CD4-positive, alpha-beta T cell treated with Interleukin-17A for 4 hours (primary cell): ENCODE measurements around the gene SERPINH1.

Experiments
- DNase-seq: peaks from one replicate; pipeline ENCODE4 v3.0.0-alpha.2; 2020; ENCODE audit warnings: mixed read lengths

SERPINH1 gene

DNA sequence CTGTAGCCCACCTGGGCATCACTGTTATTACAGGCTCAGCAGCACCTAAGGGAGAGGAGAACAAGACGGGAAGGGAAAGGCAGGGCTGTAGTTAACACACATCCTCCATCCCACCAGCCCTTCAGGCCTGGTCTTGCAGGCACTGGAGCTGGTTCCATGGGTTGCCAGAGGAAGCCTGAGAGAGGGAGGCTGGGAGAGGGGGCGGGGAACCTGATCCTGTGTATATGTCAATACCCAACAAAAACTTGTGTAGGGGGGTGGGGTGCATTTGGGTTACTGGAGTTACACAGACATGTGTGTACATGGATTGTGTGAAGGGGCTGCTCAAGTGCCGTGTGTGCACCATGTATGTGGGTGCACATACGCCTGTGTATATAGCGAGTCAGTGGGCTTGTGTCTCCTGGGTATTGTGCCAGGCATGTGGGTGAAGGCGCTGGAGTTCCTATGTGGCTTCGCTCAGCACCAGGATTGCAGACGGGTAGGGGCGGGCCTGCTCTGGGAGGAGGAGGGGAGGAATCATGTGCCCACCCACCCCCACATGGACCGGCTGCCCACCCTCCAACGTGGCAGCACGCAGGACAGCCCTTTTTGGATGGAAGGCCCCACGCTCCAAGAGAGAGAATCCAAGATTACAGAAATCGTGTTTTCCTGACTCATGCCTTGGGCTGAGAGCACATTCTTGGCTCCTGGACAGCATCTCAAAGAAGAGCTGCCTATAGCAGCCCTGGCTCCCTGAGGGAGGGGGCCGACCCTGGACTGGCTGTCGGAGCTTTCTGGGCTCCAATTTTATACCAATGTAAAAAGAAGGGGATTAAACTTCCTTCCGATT, 4.2 kb upstream of the SERPINH1 start:
- DNase-seq: no peak

DNA sequence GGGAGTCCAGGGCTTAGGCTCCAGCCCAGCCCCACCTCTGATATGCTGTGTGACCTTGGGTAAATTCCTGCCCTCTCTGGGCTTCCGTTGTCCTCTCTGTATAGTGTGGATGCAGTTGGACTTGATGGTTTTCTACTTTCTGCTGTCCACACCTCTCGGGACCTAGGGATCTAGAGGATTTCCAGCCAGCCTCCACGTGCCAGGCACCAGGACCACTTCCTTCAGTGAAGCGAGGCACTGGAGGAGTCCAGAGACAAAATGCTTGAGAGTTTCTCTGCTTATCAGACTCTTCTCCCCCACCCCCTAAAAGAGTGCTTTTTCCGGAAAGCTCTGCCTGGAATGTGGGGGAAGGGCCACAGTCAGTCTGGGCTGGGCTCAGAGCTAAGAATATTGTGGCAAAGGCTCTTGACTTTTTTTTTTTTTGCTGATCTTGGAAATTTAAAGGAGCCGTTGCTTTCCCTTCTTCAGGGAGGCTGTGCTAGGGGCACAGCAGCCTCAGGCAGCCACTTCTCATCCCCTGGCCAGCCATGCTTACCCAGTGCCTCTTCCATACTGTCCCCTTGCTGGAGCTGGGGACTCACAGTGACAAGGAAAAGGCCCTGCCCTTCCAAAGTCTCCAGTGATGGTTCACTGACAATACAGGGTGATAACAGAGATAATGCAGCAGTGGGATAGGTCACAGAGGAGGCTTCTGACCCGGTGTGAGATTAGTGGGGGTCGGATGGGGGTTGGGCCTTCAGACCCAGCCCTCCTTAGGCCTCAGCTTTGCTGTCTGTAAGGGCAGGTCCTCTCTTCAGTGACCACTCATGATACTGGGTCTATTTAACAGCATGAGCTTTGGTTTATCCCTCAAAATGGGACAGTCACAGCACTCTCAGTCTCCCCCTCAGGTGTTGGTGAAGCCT, 2.9 kb upstream of the SERPINH1 start:
- no peak for DNase-seq

DNA sequence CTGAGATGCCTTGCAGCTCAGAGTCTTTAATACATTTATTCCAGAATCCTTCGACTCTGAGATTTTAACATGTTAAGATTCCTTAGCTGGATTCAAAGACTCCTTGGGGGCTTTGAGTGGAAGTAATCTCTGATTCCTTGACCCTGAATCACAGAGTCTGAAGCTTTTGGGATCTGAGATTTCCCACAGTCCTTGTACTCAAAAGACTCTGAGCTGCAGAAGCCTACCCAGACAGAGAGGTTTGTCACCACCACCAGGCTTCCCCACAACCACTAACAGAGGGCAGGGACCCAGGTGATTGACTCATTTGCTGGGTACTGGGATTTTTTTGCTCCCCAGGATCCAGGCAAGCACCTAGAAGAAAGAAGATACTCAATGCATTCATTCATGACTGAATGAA, 1.4 kb upstream of the SERPINH1 start:
- no peak for DNase-seq

DNA sequence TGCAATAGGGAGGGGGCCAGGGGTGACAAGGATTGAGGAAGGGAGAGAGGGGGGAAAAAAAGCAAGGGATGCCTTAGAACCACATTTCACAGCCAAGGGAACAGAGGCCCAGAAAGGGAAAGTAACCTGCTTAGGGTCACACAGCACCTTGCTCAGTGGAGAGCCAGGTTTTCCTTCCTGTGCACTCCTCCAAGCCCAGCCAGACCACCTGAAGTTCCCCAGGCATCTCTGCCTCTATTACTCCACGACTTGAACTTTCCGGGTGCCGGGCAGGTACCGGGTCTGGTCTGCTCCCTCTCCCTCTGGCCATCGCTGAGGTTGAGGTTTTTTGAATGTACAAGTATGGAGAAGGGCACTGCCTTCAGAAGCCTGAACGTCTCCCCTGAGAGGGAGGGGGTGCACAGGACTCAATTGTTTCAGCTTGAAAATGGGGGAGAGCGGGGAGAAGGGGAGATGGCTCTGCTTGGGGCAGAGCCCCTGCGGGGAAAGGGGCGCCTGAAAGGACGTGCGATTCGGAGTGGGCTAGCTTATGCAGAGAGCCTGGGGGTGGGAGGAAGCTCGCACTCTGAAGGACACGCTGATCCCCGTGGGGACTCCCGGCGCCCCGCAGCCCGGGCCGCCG, 516 bp upstream of the SERPINH1 start:
- DNase-seq: no peak

DNA sequence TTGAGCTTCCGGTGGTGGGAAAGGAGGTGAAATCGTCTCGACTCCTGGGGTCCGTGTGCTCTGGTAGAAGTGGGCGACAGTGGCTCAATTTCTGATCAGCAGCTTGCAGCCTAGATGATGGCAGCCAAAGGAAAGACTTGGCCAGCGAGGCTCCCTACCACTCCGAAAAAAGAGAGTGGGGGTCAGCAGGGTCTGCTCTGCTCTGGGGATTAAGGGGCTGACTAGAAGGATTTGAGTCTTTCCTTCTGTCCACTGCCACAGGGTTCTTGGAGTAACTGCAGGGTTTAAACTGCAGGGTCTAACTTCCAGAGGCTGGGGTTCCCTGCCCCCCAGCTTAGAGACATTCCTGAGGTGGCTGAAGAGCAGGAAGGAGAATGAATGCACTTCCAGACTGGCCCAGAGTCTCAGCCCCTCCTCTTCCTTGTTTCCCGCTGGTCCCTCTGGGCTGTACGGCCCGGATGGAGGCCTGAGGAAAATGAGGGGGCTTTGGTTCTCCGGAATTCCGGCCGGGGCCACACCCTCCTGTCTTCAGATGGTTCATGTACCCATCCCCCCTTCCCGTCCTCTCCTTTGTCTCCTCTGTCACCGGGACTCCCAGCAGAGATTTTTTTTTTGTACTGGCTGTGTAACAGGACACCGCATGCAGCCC, 907 bp downstream of the SERPINH1 start:
- no peak for DNase-seq

DNA sequence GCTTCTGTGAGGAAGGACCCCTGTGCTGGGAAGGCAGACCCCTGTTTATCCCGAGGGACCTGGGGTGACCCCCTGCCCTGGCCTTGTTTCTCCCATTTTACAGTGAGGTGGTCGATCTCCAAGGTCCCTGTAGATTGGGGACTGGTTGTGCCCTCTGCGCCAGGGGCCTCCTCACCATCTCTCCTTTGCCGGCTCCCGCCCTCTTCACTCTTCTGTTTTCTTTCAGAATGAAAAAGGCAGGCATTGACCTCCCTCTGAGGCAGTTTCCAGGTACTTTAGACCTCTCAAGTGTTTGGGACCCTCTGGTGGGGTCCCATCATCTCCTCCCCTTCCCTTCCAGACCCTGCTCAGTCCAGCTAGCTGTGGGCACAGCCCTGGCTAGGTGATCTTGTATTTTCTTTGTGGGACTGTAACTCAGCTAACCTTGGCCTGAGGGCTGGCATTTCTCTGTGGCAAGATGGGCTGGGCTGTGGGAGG, 1.5 kb downstream of the SERPINH1 start:
- DNase-seq: no peak

DNA sequence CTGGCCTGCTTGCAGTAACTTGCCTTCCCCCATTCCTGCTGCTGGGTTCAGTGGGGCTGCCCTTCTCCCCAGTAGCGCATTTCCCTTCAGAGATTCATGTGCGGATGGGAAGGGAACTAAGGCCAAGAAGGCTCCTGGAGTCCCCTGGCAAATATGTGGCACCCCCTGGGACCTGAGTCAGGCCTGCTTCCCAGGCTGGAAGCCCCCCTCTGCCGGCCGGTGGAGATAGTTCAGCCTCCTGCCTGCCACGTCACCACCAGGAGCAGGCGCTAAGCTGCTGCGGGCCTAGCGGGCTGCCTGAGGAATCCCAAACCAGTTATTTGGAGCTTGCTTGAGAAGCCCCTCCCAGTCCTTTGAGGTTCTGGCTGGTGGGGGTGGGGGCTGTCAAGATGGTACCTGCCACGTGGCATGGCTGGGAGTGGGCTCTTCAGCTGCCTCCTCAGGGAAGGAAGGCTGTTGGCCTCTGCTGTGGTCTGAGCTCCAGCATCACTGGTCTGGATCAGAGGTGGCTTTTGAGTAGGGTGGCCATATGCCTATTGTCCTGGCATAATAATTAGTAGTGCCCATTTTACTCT, 2.0 kb downstream of the SERPINH1 start:
- DNase-seq: no peak

DNA sequence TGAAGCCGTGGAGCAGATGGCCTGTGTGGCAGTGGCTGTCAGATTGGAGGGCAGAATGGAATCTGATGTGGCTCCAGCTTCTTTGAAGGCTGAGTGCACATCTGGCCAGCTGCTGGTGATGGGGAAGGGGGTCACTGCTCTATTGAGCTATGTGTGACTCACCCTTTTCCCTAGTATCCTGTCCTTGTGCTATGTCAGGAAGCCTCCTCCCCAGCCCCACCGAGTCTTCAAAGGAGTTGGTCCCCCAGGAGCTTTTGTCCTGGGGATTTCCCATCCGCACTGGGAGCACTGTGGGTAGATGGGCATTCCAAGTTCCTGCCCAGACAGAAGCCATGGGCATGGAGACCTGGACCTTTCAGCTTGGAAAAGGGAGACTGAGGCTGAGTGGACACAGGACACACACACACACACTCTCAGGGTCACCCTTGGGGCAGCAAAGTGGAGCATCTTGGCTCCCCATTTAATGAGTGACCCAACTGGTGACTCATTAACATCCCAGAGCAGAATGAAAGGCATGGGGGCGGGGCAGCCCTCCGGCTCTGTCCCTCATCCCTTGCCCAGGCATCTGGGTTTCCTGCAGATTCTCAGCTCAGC, 3.3 kb downstream of the SERPINH1 start:
- no peak for DNase-seq

DNA sequence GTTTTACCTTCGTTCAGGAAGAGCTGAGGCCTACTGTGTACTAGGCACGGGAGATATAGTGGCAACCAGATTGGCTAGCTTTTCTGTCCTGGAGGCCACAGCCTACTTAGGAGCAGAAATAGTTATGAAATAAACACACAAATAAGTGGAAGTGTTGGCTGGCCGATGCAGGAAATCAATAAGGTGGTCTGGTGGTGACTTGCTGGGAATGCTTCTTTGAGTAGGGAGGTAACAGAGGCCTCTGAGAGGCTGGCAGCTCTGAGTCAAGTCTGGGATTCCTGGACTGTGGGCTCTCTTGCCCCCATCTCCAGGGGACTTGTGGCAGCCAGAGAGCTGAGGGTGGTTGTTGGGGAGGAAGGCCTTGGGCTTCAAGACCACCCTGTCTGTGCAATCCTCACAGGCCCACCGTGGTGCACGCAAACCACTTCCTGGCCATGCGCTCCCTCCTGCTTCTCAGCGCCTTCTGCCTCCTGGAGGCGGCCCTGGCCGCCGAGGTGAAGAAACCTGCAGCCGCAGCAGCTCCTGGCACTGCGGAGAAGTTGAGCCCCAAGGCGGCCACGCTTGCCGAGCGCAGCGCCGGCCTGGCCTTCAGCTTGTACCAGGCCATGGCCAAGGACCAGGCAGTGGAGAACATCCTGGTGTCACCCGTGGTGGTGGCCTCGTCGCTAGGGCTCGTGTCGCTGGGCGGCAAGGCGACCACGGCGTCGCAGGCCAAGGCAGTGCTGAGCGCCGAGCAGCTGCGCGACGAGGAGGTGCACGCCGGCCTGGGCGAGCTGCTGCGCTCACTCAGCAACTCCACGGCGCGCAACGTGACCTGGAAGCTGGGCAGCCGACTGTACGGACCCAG, 4.1 kb downstream of the SERPINH1 start:
- no peak for DNase-seq

DNA sequence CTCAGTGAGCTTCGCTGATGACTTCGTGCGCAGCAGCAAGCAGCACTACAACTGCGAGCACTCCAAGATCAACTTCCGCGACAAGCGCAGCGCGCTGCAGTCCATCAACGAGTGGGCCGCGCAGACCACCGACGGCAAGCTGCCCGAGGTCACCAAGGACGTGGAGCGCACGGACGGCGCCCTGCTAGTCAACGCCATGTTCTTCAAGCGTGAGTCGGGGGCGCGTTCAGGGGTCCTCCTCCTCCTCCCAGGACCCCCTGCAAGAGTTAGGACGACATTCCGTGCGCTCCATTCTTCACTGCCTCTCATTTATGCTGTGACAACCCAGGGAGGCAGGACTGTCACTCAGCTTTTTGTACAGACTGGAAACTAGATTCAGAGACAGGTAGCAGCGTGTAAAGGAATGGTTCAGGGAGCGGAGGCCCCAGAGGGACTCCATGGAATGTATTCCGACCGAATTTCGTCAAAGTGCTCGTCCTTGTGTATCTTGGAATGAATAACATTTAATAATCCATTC, 4.8 kb downstream of the SERPINH1 start:
- DNase-seq: no peak

DNA sequence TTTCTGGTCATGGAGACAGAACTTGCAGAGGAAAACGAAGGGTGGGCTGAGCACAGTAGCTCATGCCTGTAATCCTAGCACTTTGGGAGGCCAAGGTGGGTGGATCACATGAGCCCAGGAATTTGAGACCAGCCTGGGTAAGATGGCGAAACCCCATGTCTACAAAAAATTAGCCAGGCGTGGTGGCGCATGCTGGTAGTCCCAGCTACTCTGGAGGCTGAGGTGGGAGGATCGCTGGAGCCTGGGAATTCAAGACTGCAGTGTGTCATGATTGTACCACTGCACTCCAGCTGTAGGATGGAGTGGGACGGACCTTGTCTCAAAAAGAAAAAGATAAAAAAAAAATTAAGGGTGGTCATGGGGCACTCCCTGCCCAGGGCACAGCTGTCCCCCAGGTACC, 5.9 kb downstream of the SERPINH1 start:
- no peak for DNase-seq

DNA sequence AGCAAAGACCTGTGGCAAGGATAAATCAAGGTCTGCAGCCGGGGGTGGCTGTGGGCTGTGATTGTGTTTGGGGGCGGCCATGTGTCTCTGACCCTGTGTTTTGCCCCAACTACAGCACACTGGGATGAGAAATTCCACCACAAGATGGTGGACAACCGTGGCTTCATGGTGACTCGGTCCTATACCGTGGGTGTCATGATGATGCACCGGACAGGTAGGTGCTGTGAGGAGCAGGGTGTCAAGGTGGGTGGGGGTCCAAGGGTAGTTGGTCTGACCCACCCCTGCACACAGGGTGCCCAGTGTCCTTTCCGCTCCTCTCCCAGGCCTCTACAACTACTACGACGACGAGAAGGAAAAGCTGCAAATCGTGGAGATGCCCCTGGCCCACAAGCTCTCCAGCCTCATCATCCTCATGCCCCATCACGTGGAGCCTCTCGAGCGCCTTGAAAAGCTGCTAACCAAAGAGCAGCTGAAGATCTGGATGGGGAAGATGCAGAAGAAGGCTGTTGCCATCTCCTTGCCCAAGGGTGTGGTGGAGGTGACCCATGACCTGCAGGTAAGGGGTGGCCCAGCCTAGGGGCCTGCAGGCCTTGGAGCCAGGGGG, 6.7 kb downstream of the SERPINH1 start:
- no peak for DNase-seq

DNA sequence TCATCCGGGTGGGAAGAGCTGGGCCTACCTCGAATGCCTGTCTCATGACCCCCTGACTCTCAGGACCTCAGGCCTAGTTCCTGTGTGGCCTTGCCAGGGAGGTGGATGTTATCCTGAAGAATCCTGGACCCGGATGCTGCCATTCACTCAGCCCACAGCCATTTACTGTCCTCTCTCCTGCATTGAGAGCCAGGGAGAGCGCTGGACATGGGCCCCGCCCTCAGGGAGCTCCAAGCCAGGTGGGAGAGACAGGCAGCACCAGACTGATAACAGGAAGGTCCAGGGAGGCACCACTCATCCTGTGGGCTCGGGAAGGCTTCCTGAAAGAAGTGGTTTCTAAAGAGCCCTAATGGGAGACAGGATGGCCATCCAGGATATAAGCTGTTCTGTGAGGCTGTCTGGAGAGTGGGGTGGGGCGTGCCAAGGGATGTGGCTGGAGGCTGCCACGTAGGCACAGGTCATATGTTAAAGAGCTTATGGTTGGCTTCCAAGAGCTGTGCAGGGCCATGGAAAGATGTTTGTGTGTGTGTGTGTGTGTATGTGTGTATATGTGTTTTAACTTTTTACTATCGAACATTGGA, 8.6 kb downstream of the SERPINH1 start:
- no peak for DNase-seq

DNA sequence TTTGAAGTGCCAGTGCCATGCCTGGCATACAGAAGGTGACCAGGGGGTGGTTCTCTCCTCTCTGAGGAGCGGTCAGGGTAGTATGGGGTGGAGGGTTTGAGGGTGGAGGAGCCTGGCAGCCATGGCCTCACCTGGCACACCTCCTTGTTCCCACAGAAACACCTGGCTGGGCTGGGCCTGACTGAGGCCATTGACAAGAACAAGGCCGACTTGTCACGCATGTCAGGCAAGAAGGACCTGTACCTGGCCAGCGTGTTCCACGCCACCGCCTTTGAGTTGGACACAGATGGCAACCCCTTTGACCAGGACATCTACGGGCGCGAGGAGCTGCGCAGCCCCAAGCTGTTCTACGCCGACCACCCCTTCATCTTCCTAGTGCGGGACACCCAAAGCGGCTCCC, 9.6 kb downstream of the SERPINH1 start:
- DNase-seq: no peak

DNA sequence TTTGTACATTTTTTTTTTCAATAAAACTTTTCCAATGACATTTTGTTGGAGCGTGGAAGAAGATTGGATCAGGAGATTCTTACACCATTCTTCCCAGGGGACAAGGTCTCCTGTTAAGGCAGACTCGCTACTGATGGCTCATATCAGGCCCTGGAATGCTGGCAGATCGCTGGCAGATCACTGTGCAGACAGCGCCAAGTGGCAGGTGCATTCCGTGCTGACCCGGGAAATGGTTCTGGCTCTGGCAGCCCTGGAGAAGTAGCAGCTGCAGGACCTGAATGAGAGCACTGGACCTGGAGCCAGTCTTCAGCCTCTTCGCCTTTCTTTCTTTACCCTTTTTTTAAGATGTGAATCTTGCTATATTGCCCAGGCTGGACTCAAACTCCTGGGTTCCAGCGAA, 10.7 kb downstream of the SERPINH1 start:
- no peak for DNase-seq

DNA sequence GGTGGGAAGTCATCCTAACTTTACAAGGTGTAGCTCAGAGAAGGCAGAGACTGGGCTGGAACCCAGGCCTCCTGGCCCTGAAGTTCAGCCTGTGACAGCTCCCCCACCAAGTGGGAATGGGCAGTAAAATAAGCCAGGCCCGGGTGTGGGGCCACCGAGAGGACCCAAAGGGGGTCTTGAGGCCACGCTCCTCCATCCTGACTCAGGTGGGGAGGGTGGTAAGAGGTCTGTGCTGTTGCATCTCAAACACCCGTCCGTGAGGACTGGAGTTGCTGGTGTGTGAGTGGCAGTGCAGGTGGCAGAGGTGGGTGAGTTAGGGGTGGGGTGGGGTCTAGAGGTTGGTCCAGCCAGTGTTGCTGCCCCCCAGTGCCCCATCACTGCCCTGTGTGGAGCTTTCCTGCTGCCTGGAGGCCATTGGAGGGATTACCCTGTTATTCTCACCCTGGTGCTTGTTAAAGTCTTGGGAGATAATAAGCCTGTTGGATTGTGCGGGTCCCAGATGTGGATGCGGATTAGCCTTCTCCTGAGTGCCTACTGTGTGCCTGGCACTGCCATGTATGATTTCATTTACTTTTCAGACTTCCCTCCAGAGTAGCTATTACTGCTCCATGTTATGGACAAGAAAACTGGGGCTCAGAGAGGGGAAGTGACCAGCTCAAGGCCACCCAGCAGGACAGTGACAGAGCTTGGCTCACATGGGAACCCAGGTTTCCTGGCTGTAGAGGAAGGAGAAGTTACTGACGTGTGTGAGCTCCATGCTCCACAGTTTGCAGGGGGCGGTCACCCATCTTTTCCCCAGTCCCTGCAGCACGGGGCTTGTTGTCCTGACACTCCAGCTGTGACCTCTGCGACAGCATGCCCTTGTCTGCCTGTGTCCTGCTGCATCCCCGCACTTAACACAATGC, 12.9 kb downstream of the SERPINH1 start:
- no peak for DNase-seq

DNA sequence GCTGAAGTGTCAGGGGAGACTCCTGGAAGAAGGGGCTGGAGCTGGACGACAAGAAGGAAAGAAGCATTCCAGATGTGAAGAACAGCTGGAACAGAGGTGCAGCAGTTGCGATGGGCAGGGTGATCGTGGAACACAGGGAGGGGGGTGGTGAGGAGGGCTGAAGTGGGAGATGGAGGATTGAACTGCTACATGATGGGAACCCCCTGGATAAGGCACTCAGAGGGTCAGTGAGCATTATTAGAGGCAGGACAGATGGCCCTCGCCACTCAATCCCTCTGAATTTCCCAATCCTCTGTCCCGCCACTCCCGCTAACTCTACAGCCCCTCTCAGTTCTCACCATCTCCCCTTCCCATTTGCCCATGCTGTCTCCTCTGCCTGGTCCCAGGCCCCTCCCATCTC, 14.0 kb downstream of the SERPINH1 start:
- DNase-seq: no peak

DNA sequence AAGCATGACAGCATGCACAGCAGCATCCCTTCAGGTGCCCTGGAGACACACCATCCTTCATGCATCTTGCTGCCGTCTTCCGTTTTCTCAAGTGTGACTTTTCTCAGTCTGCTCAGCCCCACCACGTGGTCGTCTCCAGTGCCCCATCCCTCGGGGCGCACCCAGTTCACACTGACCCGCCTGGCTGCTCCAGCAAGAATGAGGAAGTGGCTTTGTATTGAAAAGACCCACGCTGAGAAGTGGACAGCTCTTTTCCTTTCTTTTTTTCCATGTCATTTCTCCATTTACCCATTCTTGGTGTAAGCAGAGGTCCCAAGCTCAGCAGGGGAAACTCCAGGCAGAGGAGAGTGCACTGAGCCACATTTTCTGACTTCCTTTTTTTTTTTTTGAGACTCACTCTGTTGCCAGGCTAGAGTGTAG, 14.5 kb downstream of the SERPINH1 start:
- DNase-seq: no peak

DNA sequence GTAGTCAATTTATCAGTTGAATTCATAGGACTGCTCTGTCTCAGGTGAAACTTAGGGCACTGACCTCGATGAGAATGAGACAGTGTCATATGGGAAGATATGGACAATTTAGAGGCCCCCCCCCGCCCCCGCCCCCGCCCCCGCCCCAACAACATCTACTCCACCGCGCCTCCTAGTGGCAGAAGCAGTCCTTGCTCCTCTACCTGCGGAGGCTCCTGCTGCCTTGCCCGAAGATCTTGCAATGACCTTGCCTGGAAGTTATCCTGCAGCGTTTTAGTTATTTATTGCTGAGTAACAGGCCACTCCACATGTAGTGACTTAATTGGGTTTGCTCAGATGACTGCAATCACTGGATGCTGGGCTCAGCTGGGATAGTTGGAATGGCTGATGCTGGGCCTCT, 15.2 kb downstream of the SERPINH1 start:
- peak; percentile 77 for DNase-seq
